GM19238 (cell line): ENCODE measurements around the gene GLRX.
"Not testable (repeated sequence)": the region's sequence is repeated elsewhere in the genome, so short reads cannot be mapped to it uniquely, and the experiment has no call there.

ENCODE experiments used
- DNase-seq: peaks from one replicate; pipeline ENCODE4 v3.0.0; 2011; ENCODE audit warnings: low spot score; ENCODE audit not compliant: insufficient read length

The GLRX gene, protein sequence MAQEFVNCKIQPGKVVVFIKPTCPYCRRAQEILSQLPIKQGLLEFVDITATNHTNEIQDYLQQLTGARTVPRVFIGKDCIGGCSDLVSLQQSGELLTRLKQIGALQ

DNA sequence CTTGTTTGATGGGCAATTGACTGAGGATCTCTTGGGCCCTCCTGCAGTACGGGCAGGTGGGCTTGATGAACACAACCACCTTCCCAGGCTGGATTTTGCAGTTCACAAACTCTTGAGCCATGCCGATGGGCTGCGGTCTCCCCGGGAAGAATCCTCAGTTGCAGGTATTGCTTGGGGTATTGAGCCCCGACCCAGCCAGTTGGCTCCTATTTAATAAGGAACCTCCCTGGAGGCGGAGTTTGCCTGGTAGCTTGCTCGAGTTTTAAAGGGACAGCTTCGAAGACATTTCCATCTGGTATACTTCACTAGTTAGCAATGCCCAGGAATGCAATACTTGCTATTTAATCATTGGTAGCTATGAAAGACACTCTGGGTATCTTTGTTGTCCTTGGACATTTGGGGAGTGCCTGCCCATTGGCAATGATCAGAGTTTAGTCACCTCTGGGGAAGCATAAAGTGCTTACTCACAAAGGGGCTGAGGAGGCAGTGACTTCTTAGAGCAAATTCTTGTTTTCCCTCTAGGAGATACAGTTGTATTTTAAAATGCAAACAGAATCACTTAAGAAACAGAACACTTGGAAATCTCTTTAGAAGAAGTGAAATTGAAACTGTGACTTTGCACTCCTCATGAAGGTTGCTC lies at the start of gene GLRX:
GLRX (minus strand) TSS at position 185 of the 640 bp plus-strand sequence; CDS start at position 121, 64 bp downstream.
- no peak for DNase-seq

DNA sequence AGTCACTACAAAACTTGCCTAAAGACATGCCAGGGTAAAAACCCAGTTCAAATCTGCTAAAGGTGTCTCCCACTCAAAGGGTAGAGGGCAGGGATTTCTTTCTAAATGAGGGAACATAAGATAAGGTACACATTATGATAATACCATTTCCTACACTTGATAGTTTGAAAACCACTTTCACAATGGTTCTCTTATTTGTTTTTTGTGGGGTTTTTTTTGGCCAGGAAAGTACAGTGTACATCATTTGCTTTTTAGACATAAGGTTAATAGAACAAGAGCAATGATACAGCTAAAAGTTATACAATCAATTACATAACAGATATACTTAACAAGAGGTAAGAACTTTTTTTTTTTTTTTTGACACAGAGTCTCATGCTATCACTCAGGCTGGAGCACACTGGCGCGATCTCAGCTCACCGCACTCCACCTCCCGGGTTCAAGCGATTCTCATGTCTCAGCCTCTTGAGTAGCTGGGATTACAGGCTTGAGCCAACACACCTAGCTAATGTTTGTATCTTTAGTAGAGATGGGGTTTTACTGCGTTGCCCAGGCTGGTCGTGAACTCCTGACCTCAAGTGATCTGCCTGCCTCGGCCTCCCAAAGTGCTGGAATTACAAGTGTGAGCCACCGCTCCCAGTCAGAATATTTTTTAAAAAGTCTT lies 48.8 kb upstream of the GLRX start:
- no peak for DNase-seq

DNA sequence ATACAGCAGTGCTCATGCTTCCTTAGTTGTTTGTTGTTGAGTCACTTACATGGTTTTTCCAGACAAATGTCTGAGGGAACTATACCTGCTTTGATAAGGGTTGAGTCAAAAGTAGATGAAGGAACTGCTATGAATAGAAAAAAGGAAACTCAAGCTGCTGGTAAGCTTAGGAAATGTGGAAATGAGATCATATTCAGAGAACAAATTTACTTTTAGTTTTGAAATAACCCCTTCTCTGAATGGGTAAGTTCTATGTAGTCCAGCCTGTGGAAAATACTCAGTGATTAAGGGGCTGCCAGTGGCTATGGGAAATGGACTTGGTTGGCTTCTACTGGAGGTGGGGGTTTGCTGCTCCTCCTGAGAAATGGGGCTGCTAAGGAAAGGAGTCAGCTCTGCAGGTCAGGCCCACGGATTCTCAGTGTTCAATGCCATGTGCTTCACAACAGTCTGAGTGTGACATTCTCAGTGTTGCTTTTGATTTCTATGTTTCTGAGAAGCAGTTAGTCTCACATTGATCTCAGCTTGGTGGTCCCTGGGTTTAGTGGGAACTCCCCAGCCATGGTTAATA lies 47.7 kb upstream of the GLRX start:
- DNase-seq, result no peak

DNA sequence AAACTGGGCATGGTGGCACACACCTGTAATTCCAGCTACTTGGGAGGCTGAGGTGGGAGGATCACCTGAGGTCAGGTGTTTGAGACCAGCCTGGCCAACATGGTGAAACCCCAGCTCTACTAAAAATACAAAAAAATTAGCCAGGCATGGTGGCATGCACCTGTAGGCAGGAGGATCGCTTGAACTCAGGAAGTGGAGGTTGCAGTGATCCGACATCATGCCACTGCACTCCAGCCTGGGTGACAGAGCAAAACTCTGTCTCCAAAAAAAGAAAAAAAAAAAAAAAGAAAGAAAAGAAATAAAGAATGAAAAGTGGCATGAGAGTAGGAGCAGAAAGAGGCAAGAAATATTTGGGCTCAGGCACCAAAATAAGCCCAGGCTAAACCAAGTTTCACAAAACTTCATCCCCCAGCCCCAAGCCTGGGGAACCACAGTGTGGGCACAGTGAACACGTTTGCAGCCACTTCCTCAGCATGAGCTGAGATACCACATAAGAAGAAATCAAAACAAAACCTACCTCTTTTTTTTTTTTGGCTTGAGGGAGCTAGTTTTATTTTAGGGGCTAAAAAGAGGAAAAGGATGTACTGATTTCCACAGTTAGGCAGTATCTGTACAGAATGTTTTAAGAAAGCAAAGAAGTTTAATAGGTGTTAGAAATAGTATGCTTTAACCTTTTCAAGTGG lies 46.8 kb upstream of the GLRX start:
- not testable (repeated sequence) for DNase-seq

DNA sequence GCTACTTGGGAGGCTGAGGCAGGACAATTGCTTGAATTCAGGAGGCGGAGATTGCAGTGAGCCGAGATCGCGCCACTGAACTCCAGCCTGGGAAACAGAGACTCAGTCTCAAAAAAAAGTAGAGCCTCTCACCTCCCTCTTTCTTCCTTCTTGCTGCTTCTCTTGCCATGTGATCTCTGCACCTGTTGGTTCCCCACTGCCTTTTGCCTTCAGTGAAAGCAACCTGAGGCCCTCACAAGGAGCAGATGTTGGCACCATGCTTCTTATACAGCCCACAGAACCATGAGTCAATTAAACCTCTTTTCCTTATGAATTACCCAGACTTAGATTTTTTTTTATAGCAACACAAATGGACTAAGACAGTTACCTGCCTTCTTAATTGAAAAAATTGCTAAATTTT lies 45.6 kb upstream of the GLRX start:
- no peak for DNase-seq

DNA sequence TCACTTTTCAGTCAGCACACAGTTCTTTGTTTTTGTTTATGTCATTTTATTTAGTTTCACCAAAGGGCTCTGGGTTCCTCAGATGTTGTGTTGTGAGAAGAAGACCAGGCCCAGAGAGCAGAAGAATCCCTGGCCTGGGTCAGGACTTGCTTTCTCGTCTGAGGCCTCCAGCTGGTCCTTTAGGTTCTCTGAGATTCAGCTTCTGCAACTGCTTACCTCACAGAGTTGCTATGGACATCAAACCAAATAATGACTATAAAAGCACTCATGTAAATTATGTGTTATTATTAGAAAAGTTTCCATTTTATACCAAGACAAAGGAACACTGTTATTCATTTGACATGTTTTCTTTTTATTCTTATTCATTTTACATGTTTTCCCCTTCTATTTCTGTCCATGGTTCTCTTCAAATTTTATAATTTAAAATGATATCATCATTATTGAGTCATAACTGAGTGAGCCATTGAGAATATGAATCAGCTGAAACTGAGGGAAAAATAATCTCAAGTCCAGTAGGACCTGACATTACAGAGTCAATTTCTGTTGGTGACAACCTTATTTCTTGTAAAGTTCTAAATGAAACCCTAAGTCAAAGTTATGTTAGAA lies 44.0 kb upstream of the GLRX start:
- DNase-seq, result no peak

DNA sequence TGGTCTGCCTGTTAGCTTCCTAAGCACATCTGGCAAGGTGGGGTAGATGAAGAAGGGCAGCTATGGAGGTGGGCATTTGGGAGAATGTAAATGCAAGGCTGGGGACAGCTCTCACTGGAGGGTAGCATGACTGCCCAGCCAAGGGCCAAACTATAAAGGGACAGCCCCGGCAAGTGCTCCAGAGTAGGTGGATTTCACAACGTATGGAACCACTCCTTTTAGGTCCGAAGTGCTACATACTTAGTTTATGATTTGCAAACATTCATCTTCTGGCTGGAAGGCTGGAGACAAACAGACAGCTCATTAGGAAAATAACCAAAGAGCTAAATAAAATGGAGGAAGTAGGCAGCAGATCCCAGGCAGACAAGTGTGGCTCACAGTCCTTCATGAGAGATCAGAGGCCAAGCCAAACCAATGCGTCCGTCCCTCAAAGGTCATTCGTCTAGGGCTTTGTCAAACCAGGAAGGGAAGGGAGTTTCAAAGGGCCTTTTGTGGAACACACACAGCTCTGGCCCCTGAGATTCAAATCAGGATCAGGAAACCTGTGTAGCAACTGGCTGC lies 42.5 kb upstream of the GLRX start:
- DNase-seq, result no peak

DNA sequence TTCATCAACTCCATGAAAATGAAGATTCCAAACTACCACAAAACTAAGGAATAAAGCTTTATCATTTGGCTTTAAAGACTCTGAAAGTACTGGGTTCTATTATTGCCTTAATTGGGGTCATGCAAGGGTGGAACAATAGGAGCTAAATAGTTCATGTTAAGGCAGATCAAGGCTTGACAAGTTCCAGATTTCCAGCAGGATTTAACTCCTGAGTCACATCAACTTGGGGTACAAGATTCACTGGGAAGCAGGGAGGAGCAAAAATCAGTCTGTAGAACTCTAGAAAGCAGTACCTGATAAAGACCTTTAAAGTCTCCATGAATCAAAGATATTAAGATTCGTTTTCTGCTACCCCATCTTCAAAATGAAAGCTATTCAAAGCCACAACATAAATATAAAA lies 41.9 kb upstream of the GLRX start:
- DNase-seq, result no peak

DNA sequence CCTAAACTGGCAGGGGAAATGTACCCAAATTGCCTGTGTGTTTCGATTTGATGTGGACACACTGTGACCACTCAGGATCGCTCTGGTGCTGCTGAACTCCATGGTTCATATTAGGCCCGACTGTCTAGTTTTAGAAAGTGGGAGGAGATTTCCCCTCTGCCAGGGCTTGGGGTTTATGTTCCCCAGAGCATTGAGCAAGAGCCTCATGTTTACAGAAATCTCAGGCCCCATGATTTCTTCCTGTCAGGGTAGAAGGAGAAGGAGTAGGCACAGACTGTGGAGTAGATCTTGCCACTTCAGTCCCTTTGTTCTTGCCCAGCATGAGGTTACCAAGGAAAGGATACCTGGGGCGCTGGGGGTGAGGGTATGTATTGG lies 40.8 kb upstream of the GLRX start:
- DNase-seq, result no peak

DNA sequence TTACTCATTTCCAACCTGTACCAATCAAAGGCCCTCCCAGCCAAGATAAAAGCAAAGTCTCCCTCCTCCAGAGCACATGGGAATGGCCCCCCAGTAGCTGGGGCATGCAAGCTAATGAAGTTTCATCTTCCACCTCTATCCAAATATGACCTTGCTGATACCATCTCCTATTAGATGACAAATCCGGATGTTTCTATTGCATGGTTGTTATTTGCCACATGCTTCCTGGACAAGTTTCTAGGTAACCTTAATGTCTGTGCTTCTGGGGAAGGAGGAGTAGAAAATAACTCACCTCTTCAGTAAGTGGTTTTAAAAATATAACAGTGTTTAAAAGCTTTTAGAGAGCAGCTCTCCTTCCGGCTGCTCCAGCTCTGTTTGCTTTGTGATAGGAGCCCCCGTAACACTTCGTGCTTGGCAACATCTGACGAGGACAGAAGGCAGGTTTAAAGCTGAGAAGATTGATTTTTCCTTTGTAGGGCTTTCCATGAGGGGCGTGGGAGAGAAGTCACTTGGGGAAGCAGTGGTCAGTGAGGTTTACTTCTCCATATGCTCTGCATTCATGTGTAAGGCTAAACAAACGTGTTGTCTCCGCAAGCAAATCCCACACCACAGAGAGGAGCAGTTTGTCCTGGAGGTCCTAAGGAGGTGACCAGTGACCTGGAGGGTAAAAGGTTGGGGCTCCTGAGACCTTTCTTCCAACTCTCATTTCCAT lies 40.3 kb upstream of the GLRX start:
- no peak for DNase-seq

DNA sequence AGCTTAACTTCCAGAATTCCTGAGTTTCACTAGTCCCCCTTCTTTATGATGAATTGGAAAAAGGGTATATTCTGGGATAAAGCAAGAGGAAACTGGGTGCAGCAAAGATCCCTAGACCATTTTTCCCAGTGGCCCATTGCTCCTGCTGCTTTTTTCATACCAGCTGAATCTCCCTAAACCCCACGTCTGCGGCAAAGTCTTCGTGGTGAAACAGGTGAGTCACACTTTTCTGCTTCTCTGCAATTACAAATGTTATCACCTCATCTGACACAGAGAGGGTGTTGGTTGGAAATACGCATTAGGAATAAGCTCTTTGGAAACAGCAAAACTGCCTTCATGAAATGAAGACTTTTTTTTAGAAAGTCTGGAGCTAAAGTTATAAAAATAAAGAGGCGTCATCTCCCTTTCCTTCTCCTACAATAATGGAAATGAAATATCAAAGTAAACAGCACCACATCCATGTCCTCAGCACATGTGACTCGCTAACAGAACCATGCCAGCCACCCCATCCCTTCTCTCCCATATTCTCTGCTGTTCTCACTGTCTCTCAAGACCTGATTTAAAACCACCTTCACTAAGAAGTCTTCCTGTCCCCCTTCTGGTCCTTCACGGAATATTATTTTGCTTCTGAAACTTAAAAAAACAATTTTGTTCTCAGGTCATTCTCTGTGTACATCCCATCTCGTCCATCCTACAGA lies 39.5 kb upstream of the GLRX start:
- no peak for DNase-seq

DNA sequence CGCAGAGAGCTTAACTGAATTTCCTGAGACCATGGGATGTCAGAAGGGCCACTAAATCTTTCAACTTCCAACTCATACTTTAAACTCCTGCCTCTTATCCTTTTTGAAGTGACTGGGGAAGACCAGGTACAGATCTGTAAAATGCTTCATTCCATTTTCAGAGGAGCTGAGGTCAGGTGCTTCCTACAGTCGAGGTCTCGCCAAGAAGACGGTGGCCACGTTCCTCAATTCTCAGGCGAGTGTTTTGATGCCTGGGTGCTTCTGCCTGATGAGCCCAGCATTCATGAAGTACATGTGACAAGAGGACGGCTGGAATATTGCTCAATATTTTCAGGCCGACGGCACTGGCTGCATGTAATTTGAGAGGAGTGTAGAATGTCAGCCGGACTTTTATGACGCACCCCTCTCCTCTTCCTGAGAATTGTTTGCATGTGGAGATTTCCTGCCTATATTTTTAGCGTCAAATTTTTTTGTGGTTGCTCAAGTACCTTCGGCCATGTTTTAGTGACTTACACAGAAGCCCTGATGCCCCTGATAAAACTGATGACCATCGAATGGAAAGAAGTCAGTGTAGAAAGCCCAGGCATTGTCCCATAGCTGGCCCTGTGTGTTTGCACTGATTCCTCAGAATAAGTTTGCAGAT lies 38.8 kb upstream of the GLRX start:
- DNase-seq, result no peak

DNA sequence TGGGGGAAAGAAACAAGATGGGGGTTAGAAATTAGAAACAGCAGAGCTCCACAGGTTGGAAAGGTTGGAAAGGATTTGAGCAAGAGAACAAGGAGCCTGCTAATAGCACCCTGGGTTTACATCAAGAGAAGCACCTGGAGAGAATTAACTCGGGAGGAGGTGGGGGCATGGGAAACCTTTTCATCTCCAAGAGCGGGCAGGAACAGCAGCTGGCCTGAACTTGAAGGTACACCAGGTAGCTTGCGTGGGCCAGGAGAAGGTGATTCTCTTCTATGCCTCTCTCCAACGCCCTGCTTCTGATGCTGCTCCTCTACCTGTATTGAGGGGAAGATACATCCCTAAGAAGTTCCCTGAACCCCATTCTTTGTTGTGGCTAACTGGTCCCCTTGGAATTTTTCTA lies 37.1 kb upstream of the GLRX start:
- DNase-seq, result no peak

DNA sequence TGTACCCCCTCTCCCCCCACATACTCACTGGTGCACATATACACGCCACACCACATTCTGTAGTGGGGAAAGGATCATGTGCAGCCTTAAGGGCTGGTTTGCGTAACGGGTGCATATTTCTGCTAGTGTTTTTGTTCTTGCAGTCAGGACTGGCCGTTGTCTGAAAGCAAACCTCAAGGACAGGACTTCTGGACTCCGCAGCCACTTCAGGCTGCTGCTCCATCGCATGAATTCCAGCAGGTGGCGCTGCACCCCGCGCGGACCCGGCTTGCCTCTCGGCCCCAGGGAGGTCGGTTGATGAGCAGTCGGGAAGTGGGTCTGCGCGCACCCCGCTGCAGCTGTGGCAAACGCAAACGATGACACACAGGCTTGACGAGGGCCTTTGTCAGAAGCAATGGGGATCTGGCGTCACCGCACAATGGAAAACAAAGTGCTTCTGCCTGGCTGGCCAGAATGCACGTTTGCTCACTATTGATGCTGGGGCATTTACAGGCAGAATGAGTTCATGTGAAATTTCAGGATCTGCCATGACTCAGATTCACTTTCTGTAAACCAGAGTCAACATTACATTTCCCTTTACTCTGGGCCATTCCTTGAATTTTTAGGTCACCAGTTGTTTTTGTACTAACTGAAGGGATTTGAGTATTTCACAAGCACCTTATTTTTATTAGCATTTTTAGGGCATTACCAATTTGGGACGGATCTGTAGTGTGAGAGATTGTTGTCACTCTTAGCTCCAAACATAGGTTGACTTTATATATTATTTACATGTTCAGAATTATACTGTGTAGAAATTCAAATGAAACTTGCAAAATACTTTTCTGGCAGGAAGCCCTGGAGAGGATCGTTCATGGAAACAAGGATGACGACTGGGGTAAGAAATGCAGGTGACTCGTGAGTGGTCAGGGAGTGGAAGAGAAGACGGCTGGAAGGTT lies 36.4 kb upstream of the GLRX start:
- peak; percentile 90 for DNase-seq

DNA sequence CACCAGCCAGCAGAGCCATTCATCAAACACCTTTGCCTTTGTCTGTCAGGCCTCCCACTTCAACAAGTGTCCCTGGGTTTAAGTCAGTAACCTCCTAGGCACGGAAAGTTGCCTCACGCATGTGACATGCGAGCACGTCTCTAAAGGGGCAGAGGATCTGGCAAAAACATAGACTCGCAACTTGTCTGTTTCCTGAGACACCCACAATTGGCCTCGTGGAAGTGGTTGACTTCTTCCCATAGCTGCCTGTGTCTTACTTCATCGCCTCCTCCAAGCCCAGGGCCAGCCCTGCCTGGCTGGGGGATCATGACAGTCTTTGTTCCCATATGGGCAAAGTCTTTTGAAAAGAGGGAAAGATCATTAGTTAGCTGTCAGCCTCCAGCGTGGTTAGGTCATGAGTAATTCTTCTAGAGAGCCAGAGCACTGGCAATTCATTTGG lies 35.5 kb upstream of the GLRX start:
- no peak for DNase-seq

DNA sequence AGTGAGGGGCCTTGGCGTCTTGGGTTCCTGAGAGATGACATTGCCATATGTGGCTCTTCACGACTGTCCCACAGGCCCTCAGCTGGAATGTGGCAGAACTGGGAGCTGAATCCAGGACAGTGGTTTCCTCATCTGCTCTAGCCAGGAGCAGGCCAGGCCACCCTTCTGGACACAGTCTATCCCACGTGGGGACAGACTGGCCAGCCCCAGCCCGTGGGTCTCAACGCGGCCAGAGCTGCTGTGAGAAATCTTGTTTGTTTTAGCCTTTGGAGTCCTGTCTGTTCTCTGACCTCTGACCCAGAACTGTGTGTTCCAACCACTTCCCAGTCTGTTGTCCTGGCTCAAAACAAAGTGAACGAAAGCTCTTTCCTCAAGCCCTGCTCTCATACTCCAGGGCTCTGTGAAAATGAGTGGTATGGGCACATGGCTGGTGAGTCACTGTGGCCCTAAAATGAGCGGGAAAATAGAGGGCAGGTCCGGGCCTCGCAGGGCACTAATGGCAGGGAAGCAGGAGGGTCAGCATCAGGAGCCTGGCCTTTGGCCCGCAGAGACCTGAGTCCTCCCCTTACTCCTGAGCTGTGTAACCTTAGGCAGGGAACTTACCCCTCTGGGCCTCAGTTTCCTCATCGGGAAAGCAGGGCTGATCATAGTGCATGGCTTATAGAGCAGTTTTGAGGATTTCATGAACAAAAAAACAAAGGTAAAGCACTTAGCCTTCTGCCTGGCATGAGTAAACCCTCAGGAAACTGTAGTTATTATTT lies 34.8 kb upstream of the GLRX start:
- no peak for DNase-seq

DNA sequence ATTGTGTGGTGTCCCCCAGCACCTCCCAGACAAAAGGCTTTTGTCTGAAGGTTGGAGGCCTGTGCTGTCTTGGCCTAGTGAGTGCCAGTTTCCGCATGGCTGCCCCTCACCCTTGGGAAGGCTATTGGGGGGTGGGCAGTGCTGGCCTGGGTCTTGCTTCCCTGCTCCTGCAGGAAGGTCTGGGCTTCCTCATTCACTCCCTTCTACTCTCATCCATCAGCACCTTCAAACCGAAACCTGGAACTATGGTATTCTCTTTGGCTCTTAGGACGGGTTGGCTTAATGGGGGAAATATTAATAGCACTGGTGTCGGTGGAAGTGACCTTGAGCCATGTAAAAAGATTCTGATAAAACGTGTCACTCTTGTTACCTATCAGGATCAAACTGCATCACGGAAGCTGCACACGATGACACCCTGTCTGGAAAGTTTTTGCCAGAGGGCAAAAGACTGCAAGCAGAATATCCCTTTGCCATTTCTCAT lies 34.0 kb upstream of the GLRX start:
- no peak for DNase-seq

DNA sequence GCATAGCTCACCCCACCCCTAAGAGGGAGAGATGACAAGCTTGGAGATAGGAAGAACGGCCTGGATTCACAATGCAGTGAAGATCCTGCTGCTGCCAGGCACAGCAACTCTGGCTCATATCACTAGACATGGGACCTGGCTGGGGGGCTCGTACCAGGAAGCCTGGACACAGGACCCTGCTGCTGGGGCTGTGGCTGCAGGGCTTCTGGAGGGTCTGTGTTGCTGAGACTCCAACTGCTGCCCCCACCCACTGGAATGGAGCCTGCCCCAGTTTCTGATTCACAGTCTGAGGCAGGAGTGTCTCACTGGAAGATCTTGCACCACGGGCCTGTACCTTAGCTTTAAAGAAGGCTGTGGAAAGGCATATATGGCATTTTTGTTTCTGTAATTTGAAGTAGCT lies 31.0 kb upstream of the GLRX start:
- DNase-seq, result no peak
